HL-60/S4 treated with retinoic acid at 250 ng/mL for 4 days and 3 days (cell line): ENCODE measurements around the gene NDUFA3.

Source experiments
- in situ Hi-C: fragments of 300-500 bp; cut with MboI; formaldehyde crosslinking; loops from 2 replicates; pipeline ENCODE4 v1.7.0; 2022; ENCODE audit warnings: low sequenced_read_pairs

NDUFA3 gene

DNA sequence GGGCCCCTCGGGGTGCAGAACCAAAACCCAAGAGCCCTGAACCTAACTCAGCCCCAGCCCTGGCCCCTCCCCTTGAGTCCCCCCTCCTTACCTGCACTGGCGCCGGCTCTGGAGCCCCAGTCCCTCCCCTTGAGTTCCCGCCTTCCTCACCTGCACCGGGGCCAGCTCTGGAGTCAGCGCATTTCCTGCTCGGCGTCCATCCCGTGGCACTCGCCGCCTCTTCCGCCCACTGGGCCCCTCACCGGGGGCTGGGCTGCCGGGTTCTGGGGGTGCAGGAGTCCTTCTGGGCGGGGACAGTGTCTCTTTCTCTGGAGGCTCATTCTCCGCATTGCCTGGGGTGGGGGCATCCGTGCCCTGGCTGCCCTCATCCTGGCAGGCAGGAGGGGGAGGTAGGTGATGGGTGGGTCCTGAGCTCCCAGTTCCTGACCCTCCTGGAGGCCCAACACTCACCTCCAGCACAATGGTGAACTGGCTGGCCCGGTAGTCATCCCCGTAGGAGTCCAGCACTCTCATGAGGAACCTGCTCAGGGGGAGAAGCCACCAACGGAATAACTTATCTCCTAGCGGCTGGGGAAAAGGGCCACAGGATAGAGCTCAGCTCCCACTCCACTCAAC, 5.3 kb downstream of the NDUFA3 start:
- in situ Hi-C loops: no loop called here

- in situ Hi-C loops: no loop called here
These were observed 5.8 kb downstream of the NDUFA3 start for GRCh38 chr19:54108496-54108895.

DNA sequence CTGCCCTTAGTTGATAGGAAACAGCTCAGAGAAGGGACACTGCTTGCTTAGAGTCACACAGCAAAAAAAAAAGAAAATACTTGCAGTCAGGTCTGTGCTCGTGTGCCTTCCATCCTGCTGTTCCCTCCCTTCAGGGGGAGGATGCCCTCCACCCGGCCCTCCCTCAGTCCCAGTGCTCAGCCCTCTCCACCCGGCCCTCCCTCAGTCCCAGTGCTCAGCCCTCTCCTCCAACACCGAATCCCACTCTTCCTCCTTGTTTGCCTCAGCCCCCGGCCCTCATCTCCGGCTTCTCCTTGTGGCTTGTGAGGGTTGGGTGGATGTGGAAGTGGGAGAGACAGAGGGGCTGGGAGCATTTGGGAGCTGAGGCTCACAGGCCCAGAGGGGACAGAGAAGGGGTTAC, 7.0 kb downstream of the NDUFA3 start:
- in situ Hi-C loops: no loop called here

DNA sequence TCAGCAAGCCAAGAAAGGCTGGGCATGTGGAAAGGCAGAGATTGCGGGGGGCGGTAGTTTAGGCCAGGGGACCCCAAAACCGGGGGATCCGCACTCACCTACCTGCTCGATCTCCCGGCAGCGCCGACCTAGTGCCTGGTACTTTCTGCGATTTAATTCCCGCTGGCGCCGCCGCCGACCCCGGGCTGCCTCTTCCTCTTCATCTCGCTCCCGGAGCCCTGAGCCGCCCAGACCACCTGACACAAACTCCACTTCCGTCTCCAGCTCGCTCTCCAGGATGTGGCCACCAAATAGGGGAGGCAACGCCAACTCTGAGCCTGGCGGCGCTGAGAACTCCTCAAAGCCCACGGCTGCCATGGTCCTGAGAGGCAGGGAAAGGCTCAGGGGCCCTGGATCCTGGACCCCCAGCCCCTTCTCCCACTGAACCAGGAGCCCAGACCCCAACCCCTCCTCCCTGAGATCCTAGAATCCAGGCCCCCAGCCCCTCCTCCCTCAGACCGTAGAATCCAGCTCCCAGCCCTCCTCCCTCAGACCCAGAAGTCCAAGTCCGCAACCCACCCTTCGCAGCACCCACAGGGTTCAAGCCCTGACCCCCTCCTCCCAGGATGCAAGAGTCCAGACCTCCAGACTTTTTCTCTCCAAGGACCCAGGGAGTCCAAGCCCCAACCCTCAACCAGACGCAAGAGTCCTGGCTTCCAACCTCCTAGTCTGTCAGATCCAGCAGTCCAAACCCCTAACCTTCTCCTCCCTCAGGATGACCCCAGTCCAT, 11.9 kb downstream of the NDUFA3 start:
- in situ Hi-C loops: no loop called here

DNA sequence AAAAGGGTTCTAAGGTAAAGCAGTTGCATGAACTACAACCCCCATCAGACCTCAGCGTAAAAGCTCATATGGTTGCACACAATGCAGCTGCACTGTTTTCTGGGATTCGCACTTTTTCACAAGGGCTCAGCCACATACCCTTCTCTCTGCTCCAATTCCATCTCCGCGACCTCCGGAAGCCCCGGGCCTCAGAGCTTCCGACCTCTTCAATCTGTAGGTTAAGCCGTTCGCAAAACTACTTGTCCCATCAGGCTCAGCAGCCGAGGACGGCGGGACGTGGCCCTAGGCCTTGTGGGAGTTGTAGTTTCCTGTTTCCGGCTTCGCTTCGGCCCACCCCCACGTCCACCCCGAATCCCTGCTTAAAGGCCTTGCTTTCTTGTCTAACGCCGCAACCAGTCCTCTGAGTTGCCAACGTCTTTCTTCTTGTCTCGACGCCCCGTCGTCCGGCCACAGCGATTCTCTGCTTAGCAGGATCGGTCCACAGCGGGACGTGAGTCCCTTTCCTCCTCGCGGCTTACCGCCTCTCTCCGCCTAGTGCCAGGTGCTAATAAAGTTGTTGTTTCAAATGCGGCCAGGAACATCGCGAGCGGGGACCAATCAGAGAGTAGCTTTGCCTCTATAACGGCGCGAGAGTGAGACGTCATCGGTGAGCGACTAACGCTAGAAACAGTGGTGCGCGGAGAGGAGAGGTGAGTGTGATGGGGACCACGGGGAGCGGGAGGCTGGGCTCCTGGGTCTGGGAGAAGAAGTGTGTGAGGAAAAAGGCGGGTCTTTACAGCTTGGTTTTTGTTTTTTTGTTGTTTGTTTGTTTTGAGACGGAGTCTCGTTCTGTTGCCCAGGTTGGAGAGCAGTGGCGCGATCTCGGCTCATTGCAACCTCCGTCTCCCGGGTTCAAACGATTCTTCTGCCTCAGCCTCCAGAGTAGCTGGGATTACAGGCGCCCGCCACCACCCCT, 12.7 kb downstream of the NDUFA3 start, which contains the start of the genes PRPF31 and TFPT:
TSS of gene PRPF31 (plus strand) at position 646 of the 955 bp plus-strand sequence. CDS start 2,525 bp downstream, outside the sequence.
TSS of gene TFPT (minus strand) at position 549 of the 955 bp plus-strand sequence. CDS start at position 161, 388 bp downstream.
- in situ Hi-C loops: no loop called here

DNA sequence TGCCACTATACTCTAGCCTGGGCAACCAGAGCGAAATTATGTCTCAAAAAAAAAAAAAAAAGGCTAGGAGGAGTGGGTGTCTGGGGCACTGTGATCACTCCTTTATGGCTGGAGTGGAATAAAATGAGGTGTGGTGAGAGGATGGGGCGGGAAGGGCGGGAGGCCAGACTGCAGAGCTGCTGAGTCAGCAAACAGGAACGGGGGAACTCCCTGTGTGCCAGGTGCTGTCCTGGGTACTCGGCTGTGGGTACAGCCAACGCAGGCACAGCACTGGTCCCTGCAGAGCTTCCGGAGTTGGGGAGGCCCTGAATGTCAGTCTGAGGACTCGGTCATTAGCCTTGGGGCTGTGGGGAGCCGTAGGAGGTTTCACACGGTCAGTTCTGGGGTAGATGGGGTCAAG, 18.6 kb downstream of the NDUFA3 start:
- in situ Hi-C loops: no loop called here

DNA sequence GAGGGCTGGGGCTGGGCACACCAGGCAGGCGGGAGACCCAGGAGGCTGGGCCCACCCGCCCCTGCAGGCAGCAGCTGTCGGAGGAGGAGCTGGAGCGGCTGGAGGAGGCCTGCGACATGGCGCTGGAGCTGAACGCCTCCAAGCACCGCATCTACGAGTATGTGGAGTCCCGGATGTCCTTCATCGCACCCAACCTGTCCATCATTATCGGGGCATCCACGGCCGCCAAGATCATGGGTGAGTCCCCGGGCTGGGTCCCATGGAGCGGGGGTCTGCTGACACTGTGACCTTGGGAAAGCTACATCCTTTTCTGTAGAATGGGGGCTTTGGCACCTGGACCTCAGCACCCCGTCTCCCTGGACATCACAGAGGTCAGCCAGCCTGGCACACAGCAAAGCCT, 21.0 kb downstream of the NDUFA3 start:
- in situ Hi-C loops: no loop called here

GRCh38 chr19:54124393-54124792, 21.7 kb downstream of the NDUFA3 start:
- in situ Hi-C loops: no loop called here

- in situ Hi-C loops: no loop called here
These were observed 23.1 kb downstream of the NDUFA3 start for GRCh38 chr19:54125713-54126112.

DNA sequence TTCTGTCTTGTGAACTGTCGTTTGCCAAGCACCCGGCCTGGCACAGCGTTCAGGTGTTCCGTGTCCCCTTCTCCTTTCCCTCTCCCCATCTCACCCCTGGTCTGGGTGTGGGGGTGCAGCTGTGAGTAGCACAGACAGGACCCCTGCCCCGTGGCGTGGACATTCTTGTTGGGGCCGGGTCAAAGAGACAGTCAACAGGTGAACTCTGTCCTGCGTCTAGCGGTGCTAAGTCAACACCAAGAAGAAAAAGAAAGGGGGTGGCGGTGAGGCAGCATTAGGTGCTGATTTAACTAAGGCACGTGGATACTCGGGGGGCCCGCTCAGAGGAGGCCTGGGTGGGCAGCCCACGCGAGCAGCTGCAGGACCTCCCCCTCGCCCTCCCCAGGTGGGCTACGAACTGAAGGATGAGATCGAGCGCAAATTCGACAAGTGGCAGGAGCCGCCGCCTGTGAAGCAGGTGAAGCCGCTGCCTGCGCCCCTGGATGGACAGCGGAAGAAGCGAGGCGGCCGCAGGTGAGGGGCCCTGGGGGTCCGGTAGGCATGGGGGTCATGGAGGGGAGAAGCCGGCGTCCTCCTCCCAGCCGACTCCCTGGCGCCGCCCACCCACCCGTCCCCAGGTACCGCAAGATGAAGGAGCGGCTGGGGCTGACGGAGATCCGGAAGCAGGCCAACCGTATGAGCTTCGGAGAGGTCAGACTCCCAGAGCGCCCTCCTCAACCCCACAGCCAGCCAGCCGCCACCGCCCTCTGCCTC, 25.2 kb downstream of the NDUFA3 start:
- in situ Hi-C loops: no loop called here

DNA sequence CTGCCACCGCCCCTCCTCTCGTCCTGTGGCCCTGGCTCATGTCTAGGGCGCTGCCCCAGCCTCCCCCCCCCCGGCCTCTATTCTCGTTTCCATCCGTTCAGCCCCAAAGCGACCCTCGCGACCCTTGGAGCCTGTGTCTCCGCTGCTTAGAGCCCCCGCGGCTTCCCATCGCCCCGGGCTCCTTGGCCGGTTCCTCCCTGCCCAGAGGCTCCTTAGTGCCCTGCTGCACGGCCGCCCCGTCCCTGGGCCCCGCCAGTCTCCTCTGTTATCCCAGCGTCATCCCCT, 25.7 kb downstream of the NDUFA3 start:
- in situ Hi-C loops: no loop called here

GRCh38 chr19:54128796-54129616, 26.4 kb downstream of the NDUFA3 start:
- in situ Hi-C loops: no loop called here

DNA sequence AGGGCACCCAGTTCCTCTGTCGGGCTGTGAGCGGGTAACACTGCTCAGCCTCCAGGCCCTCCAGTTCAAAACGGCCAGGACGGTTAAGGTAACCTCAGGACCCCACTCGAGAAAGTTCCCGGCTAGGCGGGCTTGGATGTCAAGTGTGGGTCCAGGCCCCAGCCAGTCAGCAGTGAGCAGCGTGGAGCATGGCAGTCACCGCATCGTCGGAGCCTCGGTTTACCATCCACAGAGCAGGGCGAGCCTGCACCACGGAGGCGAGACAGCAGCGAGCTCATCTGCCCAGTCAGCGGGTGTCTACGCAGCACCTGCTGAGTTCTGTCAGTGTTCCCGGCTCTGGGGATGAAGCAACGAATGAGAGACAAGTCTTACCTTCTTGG, 27.0 kb downstream of the NDUFA3 start:
- in situ Hi-C loops: no loop called here

GRCh38 chr19:54133312-54133956, 30.8 kb downstream of the NDUFA3 start:
- in situ Hi-C loops: no loop called here

- in situ Hi-C loops: no loop called here
These were observed 31.4 kb downstream of the NDUFA3 start for GRCh38 chr19:54133957-54134590.

- in situ Hi-C loops: no loop called here
These were observed 33.6 kb downstream of the NDUFA3 start for GRCh38 chr19:54136086-54136863.

- in situ Hi-C loops: no loop called here
These were observed 34.4 kb downstream of the NDUFA3 start for GRCh38 chr19:54136864-54137698.
